NB4 (cell line): ENCODE results near the gene TSPAN4.

ENCODE experiments used
- CTCF ChIP-seq: IDR thresholded peaks from one replicate; pipeline ENCODE4 v1.5.1; 2012; ENCODE audit warnings: low read depth, low read length
- POLR2A ChIP-seq: IDR thresholded peaks from 2 replicates; pipeline ENCODE4 v1.6.1; 2011; ENCODE audit warnings: mild to moderate bottlenecking; ENCODE audit not compliant: insufficient read length; ENCODE audit errors: extremely low read depth

GRCh38 chr11:811446-812245 lies 31.0 kb upstream of the TSPAN4 start:
- TF ChIP-seq CTCF (no peak), POLR2A (no peak)
